Measurements from ENCODE around the gene SNX13. TPM values are rescaled to one million over a fixed set of nuclear protein-coding genes. Genes with fewer than 3 reads are reported as not detected.

Gene SNX13
- total and polyA plus RNA-seq, 7 donors = 8.0 to 59.2 (median 37.5) TPM

- DNase-seq (no peak), ATAC-seq (no peak)
- Histone ChIP-seq H3K36me3 (ENCODE audit: insufficient read depth in 1 of 2, low read depth in 1 of 2) (peaks cover 3 to 49% of the 10 kb centered on the region in 2 donors), H3K4me3 (no peak overlapping the region), H3K9me3 (no peaks in the 10 kb centered on the region), H3K27me3 (ENCODE audit: insufficient read depth in 3 of 3, low read length in 2 of 3) (no peaks in the 10 kb centered on the region), H3K27ac (no peak overlapping the region), H3K4me1 (no peaks in the 10 kb centered on the region)
- intact Hi-C loops (cut with DNase I) = no loop called here
- TF ChIP-seq CTCF (IDR thresholded peaks at IDR 0.05) = no peak
- 93 to 98% (median 95%) methylated on average over 1 of the region's 1 CpG for WGBS, 3 donors
These were observed 108.1 kb downstream of the SNX13 start for GRCh38 chr7:17832242-17832641.

GRCh38 chr7:17830206-17830605 is 110.1 kb downstream of the SNX13 start:
- Histone ChIP-seq H3K27ac (no peak overlapping the region), H3K36me3 (ENCODE audit: insufficient read depth in 1 of 2, low read depth in 1 of 2) (peaks cover 0 to 48% of the 10 kb centered on the region in 2 donors), H3K27me3 (ENCODE audit: insufficient read depth in 3 of 3, low read length in 2 of 3) (no peaks in the 10 kb centered on the region), H3K9me3 (no peaks in the 10 kb centered on the region), H3K4me3 (no peak overlapping the region), H3K4me1 (no peaks in the 10 kb centered on the region)
- intact Hi-C loops (cut with DNase I) = no loop called here
- TF ChIP-seq CTCF (IDR thresholded peaks at IDR 0.05) = no peak
- 77 to 91% (median 81%) methylated on average over 1 of the region's 1 CpG for WGBS, 3 donors
- no peak for DNase-seq
- no peak for ATAC-seq

GRCh38 chr7:17829001-17829400 is 111.3 kb downstream of the SNX13 start:
- H3K27me3 ChIP-seq (ENCODE audit: insufficient read depth in 3 of 3, low read length in 2 of 3) = no peaks in the 10 kb centered on the region
- no peak overlapping the region for H3K4me3 ChIP-seq
- TF ChIP-seq CTCF (IDR thresholded peaks at IDR 0.05) = no peak
- no peaks in the 10 kb centered on the region for H3K4me1 ChIP-seq
- DNase-seq = no peak
- no peaks in the 10 kb centered on the region for H3K9me3 ChIP-seq
- intact Hi-C loops (cut with DNase I) = no loop called here
- no peak overlapping the region for H3K27ac ChIP-seq
- peaks cover 0 to 47% of the 10 kb centered on the region in 2 donors for H3K36me3 ChIP-seq (ENCODE audit: insufficient read depth in 1 of 2, low read depth in 1 of 2)
- 97 to 98% (median 97%) methylated on average over 3 of the region's 3 CpGs for WGBS, 3 donors
- no peak for ATAC-seq

GRCh38 chr7:17822547-17823173 is 117.6 kb downstream of the SNX13 start:
- Histone ChIP-seq H3K27me3 (ENCODE audit: insufficient read depth in 3 of 3, low read length in 2 of 3) (no peaks in the 10 kb centered on the region), H3K27ac (no peak overlapping the region), H3K36me3 (ENCODE audit: insufficient read depth in 1 of 2, low read depth in 1 of 2) (peaks cover 0 to 37% of the 10 kb centered on the region in 2 donors), H3K9me3 (no peaks in the 10 kb centered on the region), H3K4me1 (peaks cover 4% of the 10 kb centered on the region), H3K4me3 (no peak overlapping the region)
- TF ChIP-seq CTCF (IDR thresholded peaks at IDR 0.05) = no peak
- 27 to 40% (median 34%) methylated on average over 3 of the region's 3 CpGs for WGBS, 3 donors
- ATAC-seq = peak in 2 of 4 donors; percentile 35 to 85
- DNase-seq = no peak
- intact Hi-C loops (cut with DNase I) = no loop called here

GRCh38 chr7:17816903-17817302 is 123.4 kb downstream of the SNX13 start:
- no peak overlapping the region for H3K27ac ChIP-seq
- no peaks in the 10 kb centered on the region for H3K4me1 ChIP-seq
- H3K9me3 ChIP-seq = peaks cover under 1% of the 10 kb centered on the region
- peaks cover 0 to 45% of the 10 kb centered on the region in 2 donors for H3K36me3 ChIP-seq (ENCODE audit: insufficient read depth in 1 of 2, low read depth in 1 of 2)
- no peak for TF ChIP-seq CTCF (IDR thresholded peaks at IDR 0.05)
- no peaks in the 10 kb centered on the region for H3K27me3 ChIP-seq (ENCODE audit: insufficient read depth in 3 of 3, low read length in 2 of 3)
- ATAC-seq = no peak
- intact Hi-C loops (cut with DNase I) = no loop called here
- 79 to 85% (median 84%) methylated on average over 3 of the region's 3 CpGs for WGBS, 3 donors
- DNase-seq = no peak
- H3K4me3 ChIP-seq = no peak overlapping the region
